AG04449 (cell line): ENCODE measurements around the gene GRIN2C.

Source experiments
- CTCF ChIA-PET: fragments of 350-600 bp; formaldehyde crosslinking; extraction: SDS; loops from one replicate; lab custom pipeline; 2021; ENCODE audit warnings: antibody characterized with exemption; lab: Yijun Ruan, JAX
- POLR2A ChIA-PET: fragments of 400-600, 350-600 bp; formaldehyde crosslinking; extraction: SDS; loops from one replicate; lab custom pipeline; 2020; ENCODE audit warnings: antibody characterized with exemption, inconsistent platforms; lab: Yijun Ruan, JAX
- DNase-seq: peaks from one replicate; pipeline ENCODE4 v3.0.0-alpha.2; 2010; ENCODE audit warnings: low read depth, low spot score
- H3K4me3 ChIP-seq: 2 replicates; pipeline ENCODE4 v1.5.1; 2011; ENCODE audit warnings: low read depth, mild to moderate bottlenecking, control low read depth, low read length
- TF ChIP-seq, protein P1 (sequence below): IDR thresholded peaks from one replicate; pipeline ENCODE4 v1.5.1; 2011; ENCODE audit warnings: mild to moderate bottlenecking, moderate library complexity, low read length, control low read depth, inconsistent platforms; ENCODE audit not compliant: insufficient read depth; ENCODE audit errors: missing control alignments

Gene GRIN2C

DNA sequence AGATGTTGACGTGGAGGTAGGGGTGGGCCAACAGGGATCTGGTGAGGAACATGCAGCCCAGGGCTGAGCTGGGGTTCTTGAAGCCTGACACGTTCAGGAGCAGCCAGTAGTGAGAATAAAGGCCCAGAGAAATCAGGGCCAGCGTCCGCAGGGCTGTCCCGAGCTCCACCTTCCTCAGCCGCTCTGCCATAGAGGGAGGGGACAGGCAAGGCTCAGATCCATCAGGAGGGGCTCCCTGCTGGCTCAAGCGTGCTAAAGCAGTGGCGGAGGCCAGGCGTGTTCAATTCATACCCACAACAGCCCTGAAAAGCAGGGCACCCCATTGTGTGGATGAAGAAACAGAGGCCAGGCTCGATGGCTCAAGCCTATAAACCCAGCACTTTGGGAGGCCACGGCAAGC is 21.4 kb upstream of the GRIN2C start:
- TF ChIP-seq, protein P1, sequence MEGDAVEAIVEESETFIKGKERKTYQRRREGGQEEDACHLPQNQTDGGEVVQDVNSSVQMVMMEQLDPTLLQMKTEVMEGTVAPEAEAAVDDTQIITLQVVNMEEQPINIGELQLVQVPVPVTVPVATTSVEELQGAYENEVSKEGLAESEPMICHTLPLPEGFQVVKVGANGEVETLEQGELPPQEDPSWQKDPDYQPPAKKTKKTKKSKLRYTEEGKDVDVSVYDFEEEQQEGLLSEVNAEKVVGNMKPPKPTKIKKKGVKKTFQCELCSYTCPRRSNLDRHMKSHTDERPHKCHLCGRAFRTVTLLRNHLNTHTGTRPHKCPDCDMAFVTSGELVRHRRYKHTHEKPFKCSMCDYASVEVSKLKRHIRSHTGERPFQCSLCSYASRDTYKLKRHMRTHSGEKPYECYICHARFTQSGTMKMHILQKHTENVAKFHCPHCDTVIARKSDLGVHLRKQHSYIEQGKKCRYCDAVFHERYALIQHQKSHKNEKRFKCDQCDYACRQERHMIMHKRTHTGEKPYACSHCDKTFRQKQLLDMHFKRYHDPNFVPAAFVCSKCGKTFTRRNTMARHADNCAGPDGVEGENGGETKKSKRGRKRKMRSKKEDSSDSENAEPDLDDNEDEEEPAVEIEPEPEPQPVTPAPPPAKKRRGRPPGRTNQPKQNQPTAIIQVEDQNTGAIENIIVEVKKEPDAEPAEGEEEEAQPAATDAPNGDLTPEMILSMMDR, result no peak
- no peak overlapping the region for H3K4me3 ChIP-seq
- ChIA-PET CTCF (interaction anchor here (0.6 to 2.9 kb wide), 4 partner anchors 16 to 505 kb away, joined by 3 to 14 read pairs (median 4); no protein-coding TSS in a partner anchor), POLR2A (interaction anchor here (1.5 kb wide), 1 partner anchor 8 kb away, joined by 5 read pairs; the partner anchor contains the start of gene FDXR)
- no peak for DNase-seq

DNA sequence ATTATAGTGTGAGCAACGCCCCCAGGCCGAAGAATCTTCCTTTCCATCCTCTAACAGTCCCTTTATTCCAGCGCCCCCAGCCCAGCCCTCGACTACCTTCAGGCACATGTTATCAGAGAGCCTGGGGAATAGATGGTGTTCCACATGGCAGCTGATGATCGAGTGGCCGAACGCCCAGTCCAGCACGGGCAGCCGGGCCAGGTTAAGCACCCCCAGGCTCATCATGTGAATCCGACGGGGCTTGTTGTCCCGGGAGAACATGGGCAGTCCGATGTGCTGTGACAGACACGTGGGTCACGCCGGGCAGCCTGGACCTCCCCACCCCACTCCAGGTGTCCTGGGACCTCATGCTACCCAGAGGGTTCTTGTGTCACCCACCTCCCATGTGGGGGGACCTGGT is 19.6 kb upstream of the GRIN2C start:
- no peak for DNase-seq
- CTCF ChIA-PET, result interaction anchor here (2.9 kb wide), 1 partner anchor 14 kb away, joined by 14 read pairs; no protein-coding TSS in a partner anchor
- POLR2A ChIA-PET, result no interaction called here
- TF ChIP-seq, protein P1, result no peak
- H3K4me3 ChIP-seq, result no peak overlapping the region

DNA sequence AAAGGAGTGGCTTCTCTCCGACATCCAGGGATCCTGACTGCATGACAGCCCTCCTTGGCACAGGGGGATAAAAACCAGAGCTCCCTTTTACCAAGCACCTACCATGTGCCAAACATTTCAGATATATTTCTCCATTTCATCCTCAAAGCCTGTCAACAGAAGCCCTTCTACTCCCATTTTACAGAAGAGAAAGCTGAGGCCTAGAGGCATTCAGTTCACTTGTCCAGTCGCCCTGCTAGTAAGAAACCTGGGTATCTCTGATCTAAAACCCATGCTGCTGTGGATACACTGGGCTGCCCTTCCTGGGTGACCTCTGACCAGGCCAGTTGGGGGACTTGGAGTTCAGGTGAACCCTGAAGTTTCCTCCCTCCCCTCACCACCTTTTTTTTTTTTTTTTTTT is 19.0 kb upstream of the GRIN2C start:
- H3K4me3 ChIP-seq, result no peak overlapping the region
- TF ChIP-seq, protein P1, result no peak
- no peak for DNase-seq
- ChIA-PET CTCF (interaction anchor here (1.5 kb wide), 1 partner anchor 87 kb away, joined by 5 read pairs; no protein-coding TSS in a partner anchor), POLR2A (no interaction called here)

DNA sequence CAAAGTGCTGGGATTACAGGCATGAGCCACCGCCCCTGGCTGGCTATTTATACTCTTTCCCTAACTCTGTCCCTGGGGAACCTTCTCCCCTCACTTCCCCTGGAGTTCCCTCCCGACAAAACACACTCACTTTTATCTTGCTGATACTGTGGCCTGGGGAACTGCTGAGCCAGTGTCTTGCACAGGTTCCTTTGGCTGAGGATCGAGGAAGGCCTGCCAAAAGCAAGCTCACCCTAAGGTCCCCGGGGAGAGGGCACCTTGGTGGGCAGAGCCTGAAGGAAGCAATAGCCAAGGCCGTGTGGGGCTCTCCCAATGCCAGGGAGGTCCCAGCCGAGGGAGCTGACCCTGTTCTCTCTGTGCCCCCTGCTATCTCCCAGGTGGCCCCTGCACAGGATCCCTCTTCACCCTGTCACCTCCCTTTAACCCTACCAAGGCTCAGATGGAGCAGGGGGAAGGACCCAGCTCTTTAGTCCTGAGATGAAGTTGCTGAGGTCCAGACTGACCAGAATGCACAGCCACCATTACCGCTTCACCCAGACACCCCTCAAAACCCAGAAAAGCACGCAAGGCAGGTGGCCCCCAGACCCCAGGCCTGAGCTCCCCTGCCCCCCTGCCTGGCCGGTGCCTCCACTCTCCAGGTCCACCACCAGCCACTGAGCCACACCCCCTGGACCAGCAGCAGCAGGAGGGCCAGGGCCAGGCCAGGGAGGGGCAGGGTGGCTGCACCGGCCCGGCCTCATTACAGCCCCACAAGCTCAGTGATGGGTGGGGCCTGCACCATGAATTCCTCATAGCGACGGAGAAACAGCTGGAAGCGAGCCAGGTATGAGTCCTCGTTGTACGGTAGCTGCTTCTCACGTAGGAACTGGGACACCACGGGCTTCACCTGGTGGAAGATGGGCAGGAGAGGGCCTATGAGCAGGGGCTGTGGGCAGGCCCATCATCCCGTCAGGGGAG is 18.2 kb upstream of the GRIN2C start:
- DNase-seq, result no peak
- POLR2A ChIA-PET, result no interaction called here

GRCh38 chr17:74875977-74876593 is 16.4 kb upstream of the GRIN2C start:
- no peak for DNase-seq
- ChIA-PET CTCF (interaction anchor here (3.5 to 5.6 kb wide), 2 partner anchors 12 to 15 kb away, joined by 16 to 37 read pairs; no protein-coding TSS in a partner anchor), POLR2A (no interaction called here)
- TF ChIP-seq, protein P1, result no peak
- H3K4me3 ChIP-seq, result no peak overlapping the region

More for the DNA sequence above, 18.2 kb upstream of the GRIN2C start:
- TF ChIP-seq, protein P1, result no peak
- CTCF ChIA-PET, result interaction anchor here (0.8 to 1.5 kb wide), 2 partner anchors 13 to 86 kb away, joined by 5 read pairs; no protein-coding TSS in a partner anchor
- no peak overlapping the region for H3K4me3 ChIP-seq
